Loucy (cell line): ENCODE data around the gene BACH2.

Experiments
- EZH2phosphoT487 ChIP-seq: fragments of 200-600 bp; IDR thresholded peaks from 2 replicates; pipeline ENCODE4 v1.6.1; 2018; ENCODE audit warnings: antibody characterized with exemption, mild to moderate bottlenecking, moderate library complexity, borderline replicate concordance
- TF ChIP-seq, protein P1 (sequence below): fragments of 200-600 bp; sonication (generic); conservative IDR thresholded peaks from 2 replicates; pipeline ENCODE4 v1.5.1; 2014; ENCODE audit warnings: mild to moderate bottlenecking, antibody characterized with exemption, low read length

DNA sequence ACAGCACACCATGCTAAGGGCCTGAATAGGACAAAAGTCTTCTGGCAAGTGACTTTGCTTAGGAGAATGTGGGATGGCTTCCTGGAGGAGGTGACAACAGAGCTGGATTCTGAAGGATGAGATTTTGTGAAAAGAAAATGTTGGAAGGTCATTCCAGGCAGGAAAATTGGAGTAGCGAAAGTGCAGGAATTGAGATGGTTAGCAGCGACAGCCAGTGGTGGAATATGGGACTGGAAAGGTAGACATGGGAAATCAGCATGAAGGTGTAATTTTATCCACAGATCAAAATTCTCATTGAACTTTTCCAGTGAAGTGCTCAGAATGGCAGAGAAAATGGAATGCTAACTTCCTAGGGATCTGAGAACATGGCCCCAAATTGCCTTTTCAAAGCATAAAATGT, 5.7 kb upstream of the BACH2 start:
- no peak for TF ChIP-seq EZH2phosphoT487
- TF ChIP-seq, protein P1, sequence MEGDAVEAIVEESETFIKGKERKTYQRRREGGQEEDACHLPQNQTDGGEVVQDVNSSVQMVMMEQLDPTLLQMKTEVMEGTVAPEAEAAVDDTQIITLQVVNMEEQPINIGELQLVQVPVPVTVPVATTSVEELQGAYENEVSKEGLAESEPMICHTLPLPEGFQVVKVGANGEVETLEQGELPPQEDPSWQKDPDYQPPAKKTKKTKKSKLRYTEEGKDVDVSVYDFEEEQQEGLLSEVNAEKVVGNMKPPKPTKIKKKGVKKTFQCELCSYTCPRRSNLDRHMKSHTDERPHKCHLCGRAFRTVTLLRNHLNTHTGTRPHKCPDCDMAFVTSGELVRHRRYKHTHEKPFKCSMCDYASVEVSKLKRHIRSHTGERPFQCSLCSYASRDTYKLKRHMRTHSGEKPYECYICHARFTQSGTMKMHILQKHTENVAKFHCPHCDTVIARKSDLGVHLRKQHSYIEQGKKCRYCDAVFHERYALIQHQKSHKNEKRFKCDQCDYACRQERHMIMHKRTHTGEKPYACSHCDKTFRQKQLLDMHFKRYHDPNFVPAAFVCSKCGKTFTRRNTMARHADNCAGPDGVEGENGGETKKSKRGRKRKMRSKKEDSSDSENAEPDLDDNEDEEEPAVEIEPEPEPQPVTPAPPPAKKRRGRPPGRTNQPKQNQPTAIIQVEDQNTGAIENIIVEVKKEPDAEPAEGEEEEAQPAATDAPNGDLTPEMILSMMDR, result no peak
